ENCODE measurements around the gene ARPC4. TPM values are rescaled to one million over a fixed set of nuclear protein-coding genes. Genes with fewer than 3 reads are reported as not detected.

Gene ARPC4
- total RNA-seq, 1 donor from 2014 or later: 179 TPM

- H3K9me3 Mint-ChIP-seq (ENCODE audit: low read depth): no peaks in the 10 kb centered on the region
Measured at GRCh38 chr3:9807981-9808344, 15.1 kb downstream of the ARPC4 start.

GRCh38 chr3:9808345-9809037 lies 15.6 kb downstream of the ARPC4 start:
- Mint-ChIP-seq H3K36me3 (ENCODE audit: low read depth) (peaks cover 19% of the 10 kb centered on the region), H3K4me1 (ENCODE audit: low read depth) (peaks cover 35% of the 10 kb centered on the region), H3K9me3 (ENCODE audit: low read depth) (no peaks in the 10 kb centered on the region), H3K4me3 (ENCODE audit: unreplicated experiment) (no peak overlapping the region), H3K27ac (ENCODE audit: unreplicated experiment) (peak overlapping the region; percentile 95), H3K27me3 (ENCODE audit: low read depth) (no peaks in the 10 kb centered on the region)
- DNase-seq (ENCODE audit: low spot score): no peak
- TF ChIP-seq, protein P1, sequence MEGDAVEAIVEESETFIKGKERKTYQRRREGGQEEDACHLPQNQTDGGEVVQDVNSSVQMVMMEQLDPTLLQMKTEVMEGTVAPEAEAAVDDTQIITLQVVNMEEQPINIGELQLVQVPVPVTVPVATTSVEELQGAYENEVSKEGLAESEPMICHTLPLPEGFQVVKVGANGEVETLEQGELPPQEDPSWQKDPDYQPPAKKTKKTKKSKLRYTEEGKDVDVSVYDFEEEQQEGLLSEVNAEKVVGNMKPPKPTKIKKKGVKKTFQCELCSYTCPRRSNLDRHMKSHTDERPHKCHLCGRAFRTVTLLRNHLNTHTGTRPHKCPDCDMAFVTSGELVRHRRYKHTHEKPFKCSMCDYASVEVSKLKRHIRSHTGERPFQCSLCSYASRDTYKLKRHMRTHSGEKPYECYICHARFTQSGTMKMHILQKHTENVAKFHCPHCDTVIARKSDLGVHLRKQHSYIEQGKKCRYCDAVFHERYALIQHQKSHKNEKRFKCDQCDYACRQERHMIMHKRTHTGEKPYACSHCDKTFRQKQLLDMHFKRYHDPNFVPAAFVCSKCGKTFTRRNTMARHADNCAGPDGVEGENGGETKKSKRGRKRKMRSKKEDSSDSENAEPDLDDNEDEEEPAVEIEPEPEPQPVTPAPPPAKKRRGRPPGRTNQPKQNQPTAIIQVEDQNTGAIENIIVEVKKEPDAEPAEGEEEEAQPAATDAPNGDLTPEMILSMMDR (IDR thresholded peaks at IDR 0.05): peak; percentile 59

More at GRCh38 chr3:9807981-9808344, 15.1 kb downstream of the ARPC4 start:
- Mint-ChIP-seq H3K4me1 (ENCODE audit: low read depth) (peaks cover 35% of the 10 kb centered on the region), H3K4me3 (ENCODE audit: unreplicated experiment) (no peak overlapping the region), H3K27ac (ENCODE audit: unreplicated experiment) (peak overlapping the region; percentile 34), H3K36me3 (ENCODE audit: low read depth) (peaks cover 22% of the 10 kb centered on the region), H3K27me3 (ENCODE audit: low read depth) (no peaks in the 10 kb centered on the region)
- no peak for DNase-seq (ENCODE audit: low spot score)
- TF ChIP-seq, protein P1 (IDR thresholded peaks at IDR 0.05): no peak

- Mint-ChIP-seq H3K9me3 (ENCODE audit: low read depth) (no peaks in the 10 kb centered on the region), H3K4me3 (ENCODE audit: unreplicated experiment) (peak overlapping the region; percentile 81), H3K4me1 (ENCODE audit: low read depth) (peaks cover 35% of the 10 kb centered on the region), H3K27me3 (ENCODE audit: low read depth) (no peaks in the 10 kb centered on the region), H3K27ac (ENCODE audit: unreplicated experiment) (peak overlapping the region; percentile 95), H3K36me3 (ENCODE audit: low read depth) (peaks cover 13% of the 10 kb centered on the region)
- no peak for DNase-seq (ENCODE audit: low spot score)
- TF ChIP-seq, protein P1 (IDR thresholded peaks at IDR 0.05): no peak
Measured at GRCh38 chr3:9809239-9809614, 16.3 kb downstream of the ARPC4 start.

- H3K27ac Mint-ChIP-seq (ENCODE audit: unreplicated experiment): peak within 1 kb of the TSS; percentile 95
- H3K4me1 Mint-ChIP-seq (ENCODE audit: low read depth): peaks cover 35% of the 10 kb centered on the region
- TF ChIP-seq, protein P1 (IDR thresholded peaks at IDR 0.05): peak; percentile 28
- H3K36me3 Mint-ChIP-seq (ENCODE audit: low read depth): peaks cover 10% of the 10 kb centered on the region
- H3K9me3 Mint-ChIP-seq (ENCODE audit: low read depth): no peaks in the 10 kb centered on the region
- H3K4me3 Mint-ChIP-seq (ENCODE audit: unreplicated experiment): peak within 1 kb of the TSS; percentile 81
- no peaks in the 10 kb centered on the region for H3K27me3 Mint-ChIP-seq (ENCODE audit: low read depth)
- no peak for DNase-seq (ENCODE audit: low spot score)
Measured at GRCh38 chr3:9809615-9810432, 16.9 kb downstream of the ARPC4 start, which contains the start of gene TTLL3. Gene TTLL3 (plus strand): TSS chr3:9810262. CDS start chr3:9810662, 400 bp downstream.

- Mint-ChIP-seq H3K4me1 (ENCODE audit: low read depth) (peaks cover 35% of the 10 kb centered on the region), H3K36me3 (ENCODE audit: low read depth) (peaks cover 9% of the 10 kb centered on the region), H3K27me3 (ENCODE audit: low read depth) (no peaks in the 10 kb centered on the region), H3K27ac (ENCODE audit: unreplicated experiment) (peak overlapping the region; percentile 63), H3K9me3 (ENCODE audit: low read depth) (no peaks in the 10 kb centered on the region), H3K4me3 (ENCODE audit: unreplicated experiment) (peak overlapping the region; percentile 81)
- DNase-seq (ENCODE audit: low spot score): no peak
- TF ChIP-seq, protein P1 (IDR thresholded peaks at IDR 0.05): no peak
Measured at GRCh38 chr3:9810433-9810770, 17.5 kb downstream of the ARPC4 start.

Data from chondrocyte (in vitro differentiated cells).